ENCODE results near the gene DCLK1. TPM values are rescaled to one million over a fixed set of nuclear protein-coding genes. Genes with fewer than 3 reads are reported as not detected.

Gene DCLK1
- total RNA-seq, 4 donors from 2014 or later = 20.5 to 40.1 (median 28.7) TPM

- H3K27ac ChIP-seq (replicated peaks in 1 of 4) = no peak overlapping the region
- H3K9me3 ChIP-seq = no peaks in the 10 kb centered on the region
- no peak for DNase-seq (ENCODE audit: extremely low spot score)
- TF ChIP-seq POLR2A (IDR thresholded peaks at IDR 0.05; ENCODE audit: low read depth) = no peak
- no peak for TF ChIP-seq CTCF (IDR thresholded peaks at IDR 0.05)
- TF ChIP-seq EP300 (IDR thresholded peaks at IDR 0.05) = no peak
- no peak for TF ChIP-seq POLR2AphosphoS5 (IDR thresholded peaks at IDR 0.05)
- intact Hi-C loops (cut with DNase I) = no loop called here
- no peaks in the 10 kb centered on the region for H3K36me3 ChIP-seq
- no peaks in the 10 kb centered on the region for H3K27me3 ChIP-seq
- WGBS = 90% methylated on average over 7 of the region's 7 CpGs
- no peak overlapping the region for H3K4me3 ChIP-seq
- peaks cover 0 to 14% (median 11%) of the 10 kb centered on the region in 4 donors for H3K4me1 ChIP-seq
These were observed 308.5 kb downstream of the DCLK1 start for GRCh38 chr13:35822666-35823065.

GRCh38 chr13:35818633-35819067, 312.5 kb downstream of the DCLK1 start:
- intact Hi-C loops (cut with DNase I) = loop anchor here (10.0 kb wide), 1 partner anchor 94 kb away; no protein-coding TSS in a partner anchor
- TF ChIP-seq CTCF (IDR thresholded peaks at IDR 0.05) = peak; percentile 72 to 82 (median 74)
- TF ChIP-seq EP300 (IDR thresholded peaks at IDR 0.05) = no peak
- no peak for TF ChIP-seq POLR2A (IDR thresholded peaks at IDR 0.05; ENCODE audit: low read depth)
- TF ChIP-seq POLR2AphosphoS5 (IDR thresholded peaks at IDR 0.05) = no peak

GRCh38 chr13:35817642-35818607, 313.3 kb downstream of the DCLK1 start:
- Histone ChIP-seq H3K27ac (replicated peaks in 1 of 4) (peak overlapping the region; percentile 52 to 67 (median 59)), H3K27me3 (no peaks in the 10 kb centered on the region), H3K4me3 (no peak overlapping the region), H3K9me3 (no peaks in the 10 kb centered on the region), H3K4me1 (peaks cover 0 to 31% (median 24%) of the 10 kb centered on the region in 4 donors), H3K36me3 (no peaks in the 10 kb centered on the region)
- DNase-seq (ENCODE audit: extremely low spot score) = no peak
- peak in 1 of 2 donors; percentile 26 for TF ChIP-seq POLR2AphosphoS5 (IDR thresholded peaks at IDR 0.05)
- TF ChIP-seq POLR2A (IDR thresholded peaks at IDR 0.05; ENCODE audit: low read depth) = no peak
- no peak for TF ChIP-seq CTCF (IDR thresholded peaks at IDR 0.05)
- TF ChIP-seq EP300 (IDR thresholded peaks at IDR 0.05) = no peak
- 48% methylated on average over 5 of the region's 5 CpGs for WGBS
- intact Hi-C loops (cut with DNase I) = loop anchor here (10.0 kb wide), 1 partner anchor 93 kb away; no protein-coding TSS in a partner anchor

More at GRCh38 chr13:35818633-35819067, 312.5 kb downstream of the DCLK1 start:
- Histone ChIP-seq H3K4me3 (no peak overlapping the region), H3K36me3 (no peaks in the 10 kb centered on the region), H3K4me1 (peaks cover 0 to 29% (median 21%) of the 10 kb centered on the region in 4 donors), H3K27ac (replicated peaks in 1 of 4) (peak overlapping the region in 3 of 4 donors; percentile 52 to 67 (median 61)), H3K27me3 (no peaks in the 10 kb centered on the region), H3K9me3 (no peaks in the 10 kb centered on the region)
- WGBS = 85% methylated on average over 3 of the region's 3 CpGs
- no peak for DNase-seq (ENCODE audit: extremely low spot score)

- WGBS = 90% methylated on average over 1 of the region's 1 CpG
- H3K36me3 ChIP-seq = no peaks in the 10 kb centered on the region
- no peaks in the 10 kb centered on the region for H3K27me3 ChIP-seq
- intact Hi-C loops (cut with DNase I) = loop anchor here (10.0 kb wide), 1 partner anchor 90 kb away; no protein-coding TSS in a partner anchor
- peak overlapping the region in 1 of 4 donors; percentile 19 for H3K27ac ChIP-seq (replicated peaks in 1 of 4)
- TF ChIP-seq POLR2AphosphoS5 (IDR thresholded peaks at IDR 0.05) (no peak), POLR2A (IDR thresholded peaks at IDR 0.05; ENCODE audit: low read depth) (no peak), CTCF (IDR thresholded peaks at IDR 0.05) (no peak)
- DNase-seq (ENCODE audit: extremely low spot score) = no peak
- no peak overlapping the region for H3K4me3 ChIP-seq
- peaks cover 0 to 42% (median 33%) of the 10 kb centered on the region in 4 donors for H3K4me1 ChIP-seq
- no peaks in the 10 kb centered on the region for H3K9me3 ChIP-seq
These were observed 316.6 kb downstream of the DCLK1 start for GRCh38 chr13:35814605-35815011.

Measured in esophagus muscularis mucosa (tissue), 4 donors.